Frontal cortex (tissue), 4 donors: ENCODE measurements around the gene TASP1. TPM values are rescaled to one million over a fixed set of nuclear protein-coding genes. Genes with fewer than 3 reads are reported as not detected.
A peak's percentile ranks its signal among the peaks of the same experiment; 100 is the strongest.

Experiments used
- DNase-seq, 2 donors: peaks; one replicate each; pipeline ENCODE4 v3.0.0; 2012; ENCODE audit warnings: low spot score in 2 of 2
- FAIRE-seq: peaks from 2 replicates; lab custom pipeline; 2012; peaks lifted over from hg19 to GRCh38; lab: Jason Lieb, UNC
- total RNA-seq: library from RNA; depleted of rRNA; stranded (reverse); fragments of >200 nt; gene quantifications from one replicate; pipeline ENCODE4 v1.2.3, GENCODE V29; 2014
- donor health status: control.
- donor health status: control.
- donor health status: control.

Gene TASP1
- total RNA-seq, 1 donor from 2014 or later = 30.6 TPM

DNA sequence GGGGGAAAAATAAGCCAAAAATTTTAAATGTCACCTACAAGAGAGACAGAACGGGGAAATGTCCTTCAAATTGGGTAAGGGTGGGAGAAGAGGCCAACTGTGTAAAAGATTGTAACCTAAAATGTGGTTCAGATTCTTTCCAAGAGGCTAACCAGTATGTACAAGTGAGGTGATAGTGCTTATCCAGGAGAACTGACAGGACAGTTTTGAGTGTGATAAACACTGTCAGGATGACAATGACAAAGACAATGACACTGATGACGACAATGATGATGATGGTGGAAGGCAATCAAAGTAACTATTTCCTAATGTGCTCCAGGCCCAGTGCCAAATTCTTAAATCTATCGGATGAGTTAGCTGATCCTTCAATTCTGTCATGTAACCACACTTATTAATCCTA lies 57.3 kb downstream of the TASP1 start:
- FAIRE-seq (no peak), DNase-seq (no peak)

DNA sequence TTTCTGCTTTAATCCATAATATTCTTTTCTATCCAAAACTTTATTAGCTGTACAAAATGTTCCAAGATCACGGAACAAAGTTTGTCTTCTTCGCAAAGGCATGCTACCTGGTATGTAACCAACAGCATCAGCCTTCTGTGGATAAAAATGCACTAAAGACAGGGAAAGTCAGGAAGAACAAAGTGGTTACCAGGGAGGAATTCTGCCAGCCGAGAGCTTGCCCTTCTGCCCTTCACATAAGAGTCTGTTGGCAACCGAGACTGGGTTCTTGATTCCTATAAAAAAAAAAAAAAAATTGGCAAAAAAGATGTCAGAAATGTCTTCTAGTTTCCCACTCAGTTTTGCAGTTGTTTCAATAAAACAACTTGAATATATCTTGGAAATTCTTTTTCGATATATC lies 58.0 kb downstream of the TASP1 start:
- FAIRE-seq = no peak
- no peak for DNase-seq

DNA sequence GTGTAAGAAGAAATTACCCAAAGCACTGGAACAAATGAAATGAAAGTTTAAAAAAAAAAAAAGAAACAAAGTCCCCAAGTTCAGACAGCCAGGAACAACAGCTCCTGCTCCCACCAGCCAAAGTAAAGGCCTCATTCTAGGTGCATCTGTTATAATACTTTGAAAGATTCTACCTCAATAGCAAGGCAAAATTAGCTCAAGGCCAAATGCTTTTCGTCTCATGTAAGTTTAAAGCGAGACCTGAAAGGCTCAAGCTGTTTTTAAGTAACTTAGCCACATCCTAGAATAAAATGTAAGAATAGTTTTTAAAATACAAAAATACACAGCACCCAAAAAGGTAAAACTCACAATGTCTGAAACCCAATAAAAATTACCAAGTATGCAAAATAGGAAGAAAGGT lies 64.7 kb downstream of the TASP1 start:
- DNase-seq (no peak), FAIRE-seq (no peak)

DNA sequence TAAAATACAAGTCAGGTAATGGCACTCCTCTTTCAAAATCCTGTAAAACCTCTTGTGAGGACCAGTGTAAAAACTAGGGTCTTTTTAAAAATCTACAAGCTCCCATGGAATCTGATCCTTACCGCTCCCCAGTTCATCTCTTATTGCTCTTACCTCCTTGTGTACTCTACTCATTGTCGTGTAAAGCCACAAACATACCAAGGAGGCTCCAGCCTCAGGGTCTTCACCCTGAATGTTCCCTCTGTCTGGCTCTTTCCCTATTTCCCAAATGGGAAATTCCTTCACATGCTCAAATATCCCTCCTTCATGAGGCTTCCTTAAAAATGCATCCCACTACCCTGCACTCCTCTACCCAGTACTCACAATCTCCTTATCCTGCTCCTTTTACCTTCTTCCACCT lies 67.1 kb downstream of the TASP1 start:
- FAIRE-seq (no peak), DNase-seq (no peak)

DNA sequence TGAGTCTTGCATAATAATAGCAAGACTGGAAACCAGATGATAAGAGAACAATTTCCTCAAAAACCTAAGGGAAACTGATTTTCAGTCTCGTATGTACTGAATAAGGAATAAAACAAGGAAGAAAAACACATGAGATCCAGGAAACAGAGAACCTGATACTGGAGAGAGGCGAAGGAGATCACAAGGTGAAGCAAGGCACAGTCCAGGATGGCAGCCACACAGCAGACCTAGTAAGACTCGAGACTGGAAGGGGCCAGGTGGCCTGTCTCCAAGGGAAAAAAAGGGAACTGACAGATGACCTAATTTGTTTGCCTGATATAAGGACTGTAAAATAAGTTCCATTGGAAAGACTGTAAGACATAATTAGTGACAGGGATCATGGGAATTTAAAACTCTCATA lies 71.1 kb downstream of the TASP1 start:
- no peak for DNase-seq
- FAIRE-seq = no peak

DNA sequence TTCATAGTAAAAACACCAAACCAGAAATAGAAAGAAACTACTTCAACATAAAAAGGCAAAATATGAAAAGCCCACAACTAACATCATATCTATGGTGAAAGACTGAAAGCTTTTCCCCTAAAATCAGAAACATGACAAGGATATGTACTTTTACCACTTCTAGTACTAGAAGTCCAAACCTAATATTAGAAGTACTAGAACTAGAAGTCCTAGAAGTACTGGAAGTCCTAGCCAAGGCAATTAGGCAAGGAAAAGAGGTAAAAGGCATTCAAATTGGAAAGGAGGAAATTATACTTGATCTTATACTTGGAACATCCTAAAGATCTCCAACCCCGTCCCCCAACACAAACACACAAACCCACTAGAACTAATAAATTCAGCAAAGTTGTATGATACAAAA lies 74.9 kb downstream of the TASP1 start:
- FAIRE-seq (no peak), DNase-seq (no peak)

DNA sequence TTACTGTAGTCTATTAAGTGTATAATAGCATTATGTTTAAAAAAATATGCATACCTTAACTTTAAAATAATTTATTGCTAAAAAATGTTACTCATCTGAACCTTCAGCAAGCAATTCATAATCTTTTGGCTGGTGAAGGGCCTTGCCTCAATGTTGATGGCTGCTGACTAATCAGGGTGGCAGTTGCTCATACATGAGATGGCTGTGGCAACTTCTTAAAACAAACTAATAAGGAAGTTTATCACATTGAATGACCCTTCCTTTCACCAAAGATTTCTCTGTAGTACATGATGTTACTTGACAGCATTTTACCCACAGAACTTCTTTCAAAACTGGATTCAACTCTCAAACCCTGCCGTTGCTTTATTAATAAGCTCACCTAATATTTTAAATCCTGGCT lies 84.0 kb downstream of the TASP1 start:
- FAIRE-seq = no peak
- DNase-seq = no peak

DNA sequence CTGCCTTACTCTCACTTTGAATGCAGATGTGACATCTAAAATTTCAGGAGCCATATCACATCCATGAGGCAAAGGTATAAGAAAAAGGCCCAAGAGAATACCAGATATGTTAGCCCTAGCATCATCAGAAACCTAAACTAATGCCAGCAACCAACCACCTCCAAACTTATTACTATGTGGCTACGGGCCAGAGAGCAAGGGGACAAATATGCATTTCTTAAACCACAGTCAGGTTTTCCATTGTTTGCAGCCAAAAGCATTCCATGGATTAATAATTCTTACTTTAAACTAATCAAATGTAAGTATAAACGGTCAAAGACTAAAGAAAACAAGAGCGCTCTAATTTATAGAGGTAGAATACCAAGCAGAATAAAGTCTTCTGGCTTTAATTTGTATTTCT lies 84.7 kb downstream of the TASP1 start:
- no peak for DNase-seq
- no peak for FAIRE-seq

DNA sequence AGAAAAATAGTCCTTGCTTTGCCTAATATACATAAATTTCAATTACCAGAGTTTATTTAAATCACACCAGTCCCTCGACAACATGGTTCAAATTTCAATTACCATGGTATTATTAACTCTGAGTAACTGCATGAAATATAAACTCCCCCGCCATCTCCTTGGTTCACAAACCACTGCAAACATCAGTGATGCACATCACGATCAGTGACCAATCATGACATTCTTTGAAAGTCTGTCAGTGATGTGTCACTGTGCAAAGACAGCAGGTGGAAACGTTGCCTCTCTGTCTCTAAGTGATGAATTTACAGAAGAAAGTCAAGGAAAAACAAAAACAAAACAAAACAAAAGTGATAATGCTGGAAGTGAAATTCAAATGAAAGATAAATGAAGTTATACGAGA lies 86.7 kb downstream of the TASP1 start:
- DNase-seq (no peak), FAIRE-seq (no peak)

DNA sequence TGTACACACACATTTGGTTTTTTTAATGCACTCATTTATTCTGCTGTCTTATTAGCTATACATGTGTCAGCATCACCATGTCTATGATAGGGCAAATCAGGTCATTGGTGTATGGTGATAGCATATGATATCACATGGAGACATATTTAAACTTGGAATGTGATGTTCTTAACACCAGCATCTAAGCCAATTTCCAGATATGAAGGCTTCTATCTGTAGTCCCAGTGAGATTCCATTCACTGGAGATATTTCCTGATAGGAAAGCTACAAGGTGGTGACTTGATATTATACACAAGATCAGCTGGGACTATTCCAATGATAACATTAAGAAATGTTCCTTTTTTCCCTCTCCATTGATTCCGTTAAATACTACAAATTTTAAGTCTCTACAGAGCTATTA lies 89.3 kb downstream of the TASP1 start:
- DNase-seq = no peak
- no peak for FAIRE-seq

DNA sequence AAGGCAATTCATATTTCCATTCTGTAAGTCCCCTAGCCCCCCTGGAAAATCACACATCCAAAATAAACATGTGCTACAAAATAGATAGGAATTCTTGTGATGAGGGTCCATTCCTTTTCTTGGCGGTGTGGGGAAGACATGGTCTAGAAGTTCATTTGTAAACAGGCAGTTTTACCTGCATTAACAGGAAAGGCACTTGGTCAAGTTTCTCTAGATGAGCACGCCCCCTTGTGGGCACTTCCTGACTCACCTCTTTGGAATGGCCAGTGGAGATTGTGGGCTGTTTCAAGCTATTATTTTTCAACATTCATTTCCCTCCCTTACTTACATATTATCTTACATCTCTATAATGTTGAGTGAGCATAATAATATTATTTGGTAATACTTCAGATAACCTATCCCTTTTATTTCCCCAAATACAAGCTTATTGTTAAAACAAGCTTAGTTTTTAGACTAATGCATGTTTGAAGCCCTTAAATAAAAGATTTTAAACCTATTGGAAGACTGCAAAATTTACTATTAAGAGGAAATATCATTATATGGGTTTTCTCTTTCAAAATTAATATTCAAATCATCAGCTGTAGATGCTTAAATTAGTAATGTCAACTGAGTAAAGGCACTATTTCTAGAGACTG lies 92.1 kb downstream of the TASP1 start:
- FAIRE-seq = no peak
- DNase-seq = peak in 1 of 2 donors; percentile 6

DNA sequence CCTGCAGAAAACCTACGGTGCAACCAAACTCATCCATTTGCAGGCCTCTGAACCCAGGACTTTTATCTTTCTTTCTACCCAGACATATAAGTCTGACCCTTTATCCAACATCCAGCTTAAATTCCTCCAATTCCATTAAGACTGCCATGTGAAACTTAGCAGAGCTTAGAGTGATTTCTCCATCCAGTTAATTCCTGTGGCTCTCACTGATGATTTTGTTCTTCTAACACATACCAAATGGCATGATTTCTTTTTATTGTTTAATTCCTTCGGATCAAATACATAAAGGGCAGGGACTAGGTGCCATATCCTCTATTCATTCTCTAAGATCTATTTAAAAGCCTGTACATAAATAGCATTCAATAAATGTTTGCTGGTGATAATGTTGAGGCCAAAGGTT lies 92.9 kb downstream of the TASP1 start:
- FAIRE-seq (no peak), DNase-seq (no peak)

DNA sequence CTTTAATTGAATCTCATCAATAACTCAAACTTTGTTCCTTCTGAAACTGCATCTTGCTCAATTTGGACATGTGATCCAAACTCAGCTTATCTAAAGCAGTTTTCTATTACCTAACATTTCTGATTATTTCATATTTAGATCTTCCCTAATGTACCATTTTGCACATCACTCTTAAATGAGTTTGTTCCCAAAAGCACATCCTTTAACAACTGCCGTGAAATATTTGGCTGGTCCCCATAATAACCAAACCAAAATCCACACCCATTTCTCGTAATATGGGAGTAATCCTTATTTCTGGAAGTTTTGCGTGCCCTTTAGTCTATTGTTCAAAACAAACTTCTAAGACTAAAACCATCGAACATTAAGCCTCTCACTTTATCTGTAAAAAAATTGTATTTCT lies 94.9 kb downstream of the TASP1 start:
- DNase-seq (no peak), FAIRE-seq (no peak)

DNA sequence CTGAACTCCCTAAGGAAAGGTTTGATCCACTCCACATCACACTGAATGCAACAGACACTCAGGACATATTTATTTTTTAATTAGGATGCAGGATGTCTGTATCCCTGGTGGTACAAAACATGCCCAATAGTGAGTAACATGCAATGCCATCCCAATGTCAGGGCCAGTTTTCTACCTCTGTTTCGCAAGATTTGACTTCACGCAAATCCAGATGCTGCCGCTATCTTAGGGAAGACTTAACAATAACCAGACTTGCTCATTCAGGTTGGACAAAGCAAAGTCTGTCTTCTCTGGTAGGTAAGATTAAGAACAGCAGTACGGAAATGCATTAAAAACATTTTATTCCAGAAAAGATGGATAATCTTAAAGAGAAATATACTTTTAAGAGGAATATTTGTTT lies 103.1 kb downstream of the TASP1 start:
- DNase-seq = no peak
- no peak for FAIRE-seq

DNA sequence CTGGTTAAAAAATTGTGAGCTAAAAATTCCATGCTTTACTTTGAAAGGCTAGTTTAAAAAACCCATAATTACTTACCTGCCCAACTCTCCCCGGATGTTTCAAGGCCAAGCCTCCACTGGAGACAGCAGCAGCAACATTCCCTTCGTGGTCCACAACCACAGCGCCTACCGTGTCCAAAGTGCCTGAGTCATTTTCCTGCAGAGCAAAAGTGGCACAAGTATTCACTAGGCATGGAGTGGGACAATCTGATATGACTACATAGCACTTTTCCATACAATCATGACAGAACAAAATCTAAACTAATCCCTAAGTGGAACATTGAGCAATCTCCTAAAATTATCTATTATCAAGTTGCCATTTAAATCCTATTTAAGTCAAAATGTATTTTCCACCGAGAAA lies 104.8 kb downstream of the TASP1 start:
- DNase-seq (no peak), FAIRE-seq (no peak)

DNA sequence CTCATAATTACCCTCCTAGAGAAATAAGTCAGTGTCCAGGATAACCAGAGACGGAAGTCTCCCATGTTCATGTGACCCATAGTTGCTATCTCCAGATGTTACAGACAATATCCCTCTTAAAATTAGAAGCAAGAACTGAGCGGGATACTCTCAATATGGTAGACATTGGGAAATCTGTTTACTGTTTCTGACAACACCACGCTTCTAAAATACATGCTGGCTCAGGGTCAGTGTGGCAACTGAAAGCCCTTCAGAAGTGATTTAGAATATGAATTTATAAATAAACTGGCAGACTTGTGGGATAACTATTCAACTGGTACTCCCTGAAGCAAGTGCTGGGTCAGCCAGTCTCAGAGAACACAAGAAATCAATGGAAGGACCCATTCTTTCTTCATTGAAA lies 108.6 kb downstream of the TASP1 start:
- DNase-seq (no peak), FAIRE-seq (no peak)

DNA sequence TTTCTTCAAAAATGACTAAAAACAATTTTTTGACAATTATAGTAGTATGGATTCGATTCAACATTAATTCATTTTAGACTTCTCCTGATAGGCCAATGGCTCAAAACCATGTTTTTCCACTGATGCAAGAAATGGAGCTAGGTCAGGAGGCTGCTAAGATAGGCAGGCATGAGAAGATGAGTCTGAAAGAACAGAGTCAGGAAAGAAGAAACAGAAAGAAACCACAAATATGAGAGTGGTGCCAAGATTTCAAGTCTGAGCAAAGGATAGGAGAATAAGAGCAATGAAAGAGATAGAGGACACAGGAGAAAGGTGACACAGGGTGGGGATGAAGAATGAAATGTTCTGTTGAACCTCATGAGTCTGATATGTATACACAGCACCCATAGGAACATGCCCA lies 112.2 kb downstream of the TASP1 start:
- no peak for FAIRE-seq
- no peak for DNase-seq

DNA sequence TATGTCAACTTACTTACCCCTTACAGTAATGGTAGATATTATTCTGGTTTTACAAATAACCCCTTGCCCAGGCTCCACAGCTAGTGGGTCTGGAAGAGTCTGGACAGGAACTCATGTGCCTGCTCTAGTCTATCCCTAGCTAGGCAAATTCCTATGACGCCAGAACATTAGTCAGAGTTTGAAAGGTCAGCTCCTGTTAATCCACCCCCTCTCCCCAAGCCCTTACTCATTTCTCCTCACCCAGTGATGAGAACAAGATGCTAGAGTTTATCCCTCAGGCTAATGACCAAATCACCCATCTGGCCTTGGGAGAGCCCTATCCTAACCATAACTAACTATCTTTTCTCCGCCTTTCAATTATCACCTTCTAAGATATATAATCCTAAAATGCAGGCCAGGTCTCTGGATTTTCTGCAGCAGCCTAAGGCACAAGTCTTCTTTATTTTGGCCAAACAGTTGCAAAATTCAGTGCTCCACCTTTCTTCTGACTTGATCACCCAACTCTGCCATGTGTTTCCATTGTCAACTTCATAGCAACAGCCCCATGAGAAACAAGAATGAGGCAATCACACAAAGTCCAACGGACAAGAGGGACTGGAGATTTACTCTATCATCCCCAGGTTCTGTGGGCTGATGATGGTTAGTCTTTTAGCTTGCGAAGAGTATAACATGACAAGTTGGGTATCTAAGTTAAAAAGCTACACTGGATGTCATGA lies 113.3 kb downstream of the TASP1 start:
- FAIRE-seq (no peak), DNase-seq (no peak)

DNA sequence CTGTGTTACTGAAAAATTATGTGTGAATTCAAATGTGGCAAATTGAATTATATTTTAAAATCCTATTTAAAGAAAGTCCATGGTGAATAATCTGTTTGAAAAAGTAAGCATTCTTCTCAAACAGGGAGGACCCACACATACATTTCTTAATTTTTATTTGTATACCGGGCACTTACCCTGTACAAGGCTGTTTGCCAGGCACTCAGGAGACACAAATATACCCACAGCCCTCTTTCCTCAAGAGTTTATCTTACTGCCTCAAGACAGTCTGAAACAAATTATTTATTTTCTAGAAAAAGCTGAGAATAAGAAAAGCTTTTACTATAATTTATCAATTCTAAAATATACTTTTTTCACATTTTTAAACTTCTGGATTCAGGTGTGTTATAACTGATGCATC lies 114.4 kb downstream of the TASP1 start:
- DNase-seq (no peak), FAIRE-seq (no peak)

DNA sequence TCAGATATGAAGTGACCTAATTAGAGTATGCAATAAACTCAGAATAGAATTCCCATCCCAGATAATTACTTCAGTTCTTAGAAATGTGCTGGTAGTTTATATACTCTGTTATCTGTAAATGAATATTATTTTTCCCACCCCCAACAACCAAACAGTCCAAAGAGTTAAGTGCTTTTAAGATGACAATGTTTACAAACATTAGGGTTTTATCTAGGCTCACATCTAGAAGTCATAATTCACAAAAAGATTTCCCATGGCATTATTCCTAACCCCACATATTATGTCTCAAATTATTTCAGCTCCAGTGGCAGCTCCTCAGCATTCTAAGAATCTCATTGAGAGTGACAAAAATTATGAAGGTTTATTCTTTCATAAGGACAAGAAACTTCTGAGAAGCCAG lies 120.9 kb downstream of the TASP1 start:
- no peak for DNase-seq
- FAIRE-seq = no peak

DNA sequence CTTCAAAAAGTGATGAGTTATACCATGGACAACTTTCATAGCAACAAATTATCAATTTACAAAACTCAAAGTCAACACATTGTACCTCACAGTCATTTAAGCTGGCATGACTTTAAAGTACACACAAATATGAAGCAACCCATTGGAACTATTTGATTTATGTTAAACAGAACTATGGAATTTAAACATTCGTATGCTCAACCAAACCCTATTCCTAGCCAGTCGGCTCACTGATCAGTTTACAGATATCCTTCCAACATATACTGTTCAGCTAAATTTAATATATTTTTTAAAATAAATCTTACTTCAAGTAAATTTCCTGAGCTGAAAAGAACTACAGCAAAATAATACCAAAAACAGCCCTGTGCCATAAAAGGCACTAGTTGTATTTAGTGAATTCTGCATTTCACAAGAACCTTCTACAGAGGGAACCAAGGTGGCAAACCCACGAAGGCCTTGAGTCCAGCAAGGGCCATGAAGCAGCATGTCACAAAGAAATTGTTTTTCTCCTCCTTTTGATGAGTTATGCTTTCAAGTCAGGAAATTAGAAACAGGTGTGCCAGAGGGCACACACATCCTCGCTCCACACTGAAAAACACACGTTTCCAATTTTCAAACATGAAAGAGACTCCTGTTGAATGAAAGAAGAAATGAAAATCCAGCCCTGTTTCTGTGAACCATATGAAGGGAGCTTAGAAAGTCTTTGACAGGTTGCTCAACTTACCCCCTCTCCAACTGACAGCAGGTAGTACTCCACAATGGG lies 122.8 kb downstream of the TASP1 start:
- FAIRE-seq = no peak
- no peak for DNase-seq
